H54 (cell line): ENCODE data around the gene NCAPD2.

Experiments used
- DNase-seq: peaks from one replicate; pipeline ENCODE4 v3.0.0; 2011; ENCODE audit warnings: low spot score, mixed read lengths; ENCODE audit not compliant: insufficient read length
- FAIRE-seq: peaks from 3 replicates; lab custom pipeline; 2011; peaks lifted over from hg19 to GRCh38; lab: Jason Lieb, UNC
- POLR2A ChIP-seq: IDR thresholded peaks from 2 replicates; pipeline ENCODE4 v1.6.1; 2011; ENCODE audit warnings: low read depth, mild to moderate bottlenecking, low read length

NCAPD2 gene

GRCh38 chr12:6500466-6500865 lies 6.6 kb downstream of the NCAPD2 start:
- DNase-seq (no peak), FAIRE-seq (no peak)
- no peak for TF ChIP-seq POLR2A

DNA sequence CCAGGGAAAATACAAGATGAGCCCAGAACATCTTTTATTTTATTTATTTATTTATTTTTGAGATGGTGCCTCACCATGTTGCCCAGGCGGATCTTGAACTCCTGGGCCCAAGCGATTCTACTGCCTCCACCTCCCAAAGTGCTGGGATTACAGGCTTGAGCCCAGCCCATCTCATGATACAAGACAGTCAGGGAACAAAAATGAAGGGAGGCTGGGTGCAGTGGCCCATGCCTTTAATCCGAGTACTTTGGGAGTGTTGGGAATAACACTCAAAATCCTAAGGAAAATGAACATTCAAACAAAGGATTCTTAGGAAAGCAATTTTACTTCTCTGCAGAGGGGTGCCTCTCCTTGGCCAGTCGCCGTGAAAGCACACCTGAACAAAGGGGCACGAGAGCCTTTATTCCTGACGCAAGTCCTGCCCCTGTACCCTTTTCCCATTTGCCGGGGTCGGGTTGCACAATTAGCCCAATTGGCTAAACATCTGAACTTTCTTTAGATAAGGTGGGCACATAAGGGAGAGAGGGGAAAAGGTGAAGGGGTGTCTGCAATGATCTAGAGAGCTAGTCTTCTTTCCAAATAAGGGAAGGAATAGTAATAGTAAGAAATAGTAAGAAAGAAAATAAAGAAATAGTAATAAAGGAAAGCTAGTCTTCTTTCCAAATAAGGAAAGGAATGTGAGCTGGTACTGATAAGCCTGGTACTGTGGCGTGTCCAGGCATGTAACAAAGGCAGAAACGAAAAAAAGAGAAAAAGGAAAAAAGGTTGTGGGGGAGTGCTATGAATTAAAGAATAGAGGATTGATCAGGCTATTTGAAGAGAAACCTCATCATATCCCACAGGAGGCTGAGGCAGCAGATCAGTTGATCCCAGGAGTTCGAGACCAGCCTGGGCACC lies 13.4 kb downstream of the NCAPD2 start:
- DNase-seq (no peak), FAIRE-seq (no peak)
- TF ChIP-seq POLR2A, result no peak

DNA sequence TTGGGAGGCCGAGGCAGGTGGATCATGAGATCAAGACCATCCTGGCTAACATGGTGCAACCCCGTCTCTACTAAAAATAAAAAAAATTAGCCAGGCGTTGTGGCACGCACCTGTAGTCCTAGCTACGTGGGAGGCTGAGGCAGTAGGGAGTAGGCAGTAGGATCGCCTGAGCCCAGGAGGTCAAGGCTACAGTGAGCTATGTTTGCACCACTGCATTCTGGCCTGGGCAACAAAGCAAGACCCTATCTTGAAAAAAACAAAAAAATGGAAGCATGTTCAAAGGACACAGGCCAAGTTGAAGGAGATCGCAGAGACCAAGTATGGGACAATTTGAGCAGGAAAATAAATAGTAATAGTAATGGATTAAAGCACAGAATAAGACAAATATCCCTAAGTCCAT lies 14.2 kb downstream of the NCAPD2 start:
- TF ChIP-seq POLR2A, result no peak
- no peak for DNase-seq
- FAIRE-seq, result no peak

- no peak for TF ChIP-seq POLR2A
- DNase-seq, result no peak
- no peak for FAIRE-seq
These were observed 26.3 kb downstream of the NCAPD2 start for GRCh38 chr12:6520186-6520585.

GRCh38 chr12:6522193-6522592 lies 28.3 kb downstream of the NCAPD2 start:
- no peak for TF ChIP-seq POLR2A
- no peak for FAIRE-seq
- no peak for DNase-seq

DNA sequence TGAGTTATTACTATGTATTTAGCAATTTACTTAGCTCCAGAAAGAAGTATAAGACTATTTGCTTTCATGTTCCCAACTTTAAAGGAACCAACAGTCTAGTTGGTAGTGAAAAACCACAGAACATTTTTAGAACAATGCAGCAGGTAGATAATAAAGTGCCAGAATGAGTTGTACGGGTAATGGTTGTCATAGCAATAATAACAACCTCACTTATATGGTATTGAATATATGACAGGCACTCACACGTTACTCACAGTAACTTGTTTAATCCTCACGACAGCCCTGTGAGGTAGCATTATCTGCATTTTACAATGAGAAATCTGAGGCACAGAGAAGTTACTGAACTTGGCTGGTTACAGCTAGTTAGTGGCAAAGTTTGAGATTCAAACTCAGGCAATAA lies 29.8 kb downstream of the NCAPD2 start:
- no peak for TF ChIP-seq POLR2A
- DNase-seq, result no peak
- no peak for FAIRE-seq

- TF ChIP-seq POLR2A, result no peak
- DNase-seq (no peak), FAIRE-seq (no peak)
These were observed 30.7 kb downstream of the NCAPD2 start for GRCh38 chr12:6524648-6525047.

- no peak for TF ChIP-seq POLR2A
- no peak for FAIRE-seq
- DNase-seq, result no peak
These were observed 32.3 kb downstream of the NCAPD2 start for GRCh38 chr12:6526201-6526600.

GRCh38 chr12:6526766-6527525 lies 33.0 kb downstream of the NCAPD2 start:
- no peak for TF ChIP-seq POLR2A
- no peak for DNase-seq
- FAIRE-seq, result no peak

DNA sequence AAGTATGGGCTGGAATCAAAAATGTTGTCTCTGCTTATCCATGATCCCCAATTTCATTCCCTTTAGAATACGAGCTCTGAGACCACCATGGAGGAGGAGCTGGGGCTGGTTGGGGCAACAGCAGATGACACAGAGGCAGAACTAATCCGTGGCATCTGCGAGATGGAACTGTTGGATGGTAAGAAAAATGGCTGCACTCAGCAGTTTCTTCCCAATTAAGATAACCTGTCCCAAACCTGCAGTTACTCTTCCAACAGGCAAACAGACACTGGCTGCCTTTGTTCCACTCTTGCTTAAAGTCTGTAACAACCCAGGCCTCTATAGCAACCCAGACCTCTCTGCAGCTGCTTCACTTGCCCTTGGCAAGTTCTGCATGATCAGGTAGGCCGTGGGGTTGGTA lies 33.8 kb downstream of the NCAPD2 start:
- FAIRE-seq (no peak), DNase-seq (no peak)
- TF ChIP-seq POLR2A, result no peak

DNA sequence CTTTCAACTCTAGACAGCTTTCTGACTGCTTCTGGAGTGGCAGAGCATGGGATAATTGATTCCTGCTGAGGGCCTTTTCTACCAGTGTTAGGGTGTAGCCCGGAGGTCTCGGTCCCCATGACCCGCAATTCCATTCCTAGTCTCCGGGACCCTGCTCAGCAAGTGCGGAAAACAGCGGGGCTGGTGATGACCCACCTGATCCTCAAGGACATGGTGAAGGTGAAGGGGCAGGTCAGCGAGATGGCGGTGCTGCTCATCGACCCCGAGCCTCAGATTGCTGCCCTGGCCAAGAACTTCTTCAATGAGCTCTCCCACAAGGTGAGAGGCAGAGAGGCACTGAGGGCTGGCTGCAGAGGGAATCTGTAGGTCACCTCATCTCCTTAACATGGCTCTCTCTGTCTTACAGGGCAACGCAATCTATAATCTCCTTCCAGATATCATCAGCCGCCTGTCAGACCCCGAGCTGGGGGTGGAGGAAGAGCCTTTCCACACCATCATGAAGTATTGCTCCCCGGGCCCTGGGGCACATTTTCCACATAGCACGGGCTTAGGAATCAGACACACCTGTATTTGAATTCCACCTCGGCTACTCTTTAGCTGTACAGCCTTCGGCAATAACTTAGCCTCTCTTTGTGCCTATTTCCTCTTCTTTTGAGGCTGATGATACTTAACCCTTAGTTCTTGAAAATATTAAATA lies 34.8 kb downstream of the NCAPD2 start:
- TF ChIP-seq POLR2A, result no peak
- DNase-seq (no peak), FAIRE-seq (no peak)

GRCh38 chr12:6529291-6529737 lies 35.4 kb downstream of the NCAPD2 start:
- FAIRE-seq, result no peak
- TF ChIP-seq POLR2A, result no peak
- DNase-seq, result no peak

DNA sequence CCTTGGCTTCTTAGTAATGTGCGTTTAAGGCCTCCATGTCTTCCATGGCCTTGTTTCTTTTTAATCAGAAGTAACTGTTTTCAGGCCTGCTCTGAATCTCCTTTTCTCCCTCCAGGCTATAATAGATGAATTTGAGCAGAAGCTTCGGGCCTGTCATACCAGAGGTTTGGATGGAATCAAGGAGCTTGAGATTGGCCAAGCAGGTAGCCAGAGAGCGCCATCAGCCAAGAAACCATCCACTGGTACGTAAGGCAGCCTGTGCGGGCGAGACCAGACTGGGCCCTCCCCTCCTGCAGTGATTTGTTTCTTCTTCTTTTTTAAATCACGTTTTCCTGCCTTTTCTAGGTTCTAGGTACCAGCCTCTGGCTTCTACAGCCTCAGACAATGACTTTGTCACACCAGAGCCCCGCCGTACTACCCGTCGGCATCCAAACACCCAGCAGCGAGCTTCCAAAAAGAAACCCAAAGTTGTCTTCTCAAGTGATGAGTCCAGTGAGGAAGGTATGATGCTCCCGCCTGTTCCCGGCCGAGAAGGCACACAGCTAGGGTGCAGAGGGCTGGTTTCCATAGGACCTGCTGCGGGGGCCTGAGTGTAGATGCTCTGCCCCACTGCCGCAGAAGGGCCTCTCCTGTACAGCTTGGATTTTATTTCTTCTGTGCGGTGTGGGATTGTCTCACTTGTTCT lies 36.8 kb downstream of the NCAPD2 start:
- TF ChIP-seq POLR2A, result no peak
- FAIRE-seq, result no peak
- no peak for DNase-seq
